Measurements from ENCODE around the gene CDH13.

- TF ChIP-seq, protein P1, sequence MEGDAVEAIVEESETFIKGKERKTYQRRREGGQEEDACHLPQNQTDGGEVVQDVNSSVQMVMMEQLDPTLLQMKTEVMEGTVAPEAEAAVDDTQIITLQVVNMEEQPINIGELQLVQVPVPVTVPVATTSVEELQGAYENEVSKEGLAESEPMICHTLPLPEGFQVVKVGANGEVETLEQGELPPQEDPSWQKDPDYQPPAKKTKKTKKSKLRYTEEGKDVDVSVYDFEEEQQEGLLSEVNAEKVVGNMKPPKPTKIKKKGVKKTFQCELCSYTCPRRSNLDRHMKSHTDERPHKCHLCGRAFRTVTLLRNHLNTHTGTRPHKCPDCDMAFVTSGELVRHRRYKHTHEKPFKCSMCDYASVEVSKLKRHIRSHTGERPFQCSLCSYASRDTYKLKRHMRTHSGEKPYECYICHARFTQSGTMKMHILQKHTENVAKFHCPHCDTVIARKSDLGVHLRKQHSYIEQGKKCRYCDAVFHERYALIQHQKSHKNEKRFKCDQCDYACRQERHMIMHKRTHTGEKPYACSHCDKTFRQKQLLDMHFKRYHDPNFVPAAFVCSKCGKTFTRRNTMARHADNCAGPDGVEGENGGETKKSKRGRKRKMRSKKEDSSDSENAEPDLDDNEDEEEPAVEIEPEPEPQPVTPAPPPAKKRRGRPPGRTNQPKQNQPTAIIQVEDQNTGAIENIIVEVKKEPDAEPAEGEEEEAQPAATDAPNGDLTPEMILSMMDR (IDR thresholded peaks at IDR 0.05; ENCODE audit: borderline replicate concordance, extremely low read depth, low read length, poor library complexity, severe bottlenecking) = no peak
- no peak for TF ChIP-seq EZH2 (IDR thresholded peaks at IDR 0.05; ENCODE audit: borderline replicate concordance, low read depth, low read length, severe bottlenecking)
These were observed 728.9 kb downstream of the CDH13 start for GRCh38 chr16:83355570-83356218.
